HG02642 (cell line): ENCODE measurements around the gene JOSD1.

Experiments used
- ATAC-seq: cut with Tn5 transposase; IDR thresholded peaks from one replicate; pipeline ENCODE4 v1.9.1; 2021; ENCODE audit warnings: mild to moderate bottlenecking; ENCODE audit not compliant: unreplicated experiment, poor library complexity

The JOSD1 gene

GRCh38 chr22:38700789-38701628 lies at the start of gene JOSD1:
TSS of gene JOSD1 (minus strand) at chr22:38700943. CDS start at chr22:38699987, 956 bp downstream.
- ATAC-seq = peak; percentile 46

GRCh38 chr22:38750104-38750503 lies 49.4 kb upstream of the JOSD1 start:
- no peak for ATAC-seq

GRCh38 chr22:38748487-38749136 lies 47.9 kb upstream of the JOSD1 start:
- ATAC-seq = no peak

- ATAC-seq = no peak
These were observed 45.1 kb upstream of the JOSD1 start for GRCh38 chr22:38745676-38746460.

- no peak for ATAC-seq
These were observed 44.2 kb upstream of the JOSD1 start for GRCh38 chr22:38744981-38745380.

- ATAC-seq = no peak
These were observed 41.6 kb upstream of the JOSD1 start for GRCh38 chr22:38742176-38742942.

- ATAC-seq = no peak
These were observed 40.8 kb upstream of the JOSD1 start for GRCh38 chr22:38741576-38741975.

- ATAC-seq = no peak
These were observed 40.4 kb upstream of the JOSD1 start for GRCh38 chr22:38741166-38741565.

GRCh38 chr22:38740754-38741153 lies 40.0 kb upstream of the JOSD1 start:
- no peak for ATAC-seq

GRCh38 chr22:38740116-38740723 lies 39.5 kb upstream of the JOSD1 start:
- no peak for ATAC-seq

- no peak for ATAC-seq
These were observed 38.7 kb upstream of the JOSD1 start for GRCh38 chr22:38739300-38740055.

- no peak for ATAC-seq
These were observed 37.8 kb upstream of the JOSD1 start for GRCh38 chr22:38738475-38739070.

GRCh38 chr22:38737302-38738060 lies 36.7 kb upstream of the JOSD1 start:
- no peak for ATAC-seq

GRCh38 chr22:38736257-38736570 lies 35.5 kb upstream of the JOSD1 start:
- ATAC-seq = no peak

GRCh38 chr22:38735465-38736256 lies 34.9 kb upstream of the JOSD1 start:
- no peak for ATAC-seq

GRCh38 chr22:38735126-38735464 lies 34.4 kb upstream of the JOSD1 start:
- no peak for ATAC-seq

GRCh38 chr22:38734421-38735100 lies 33.8 kb upstream of the JOSD1 start:
- no peak for ATAC-seq
